ENCODE results near the gene KMT2C.
"Not testable (repeated sequence)": the region's sequence is repeated elsewhere in the genome, so short reads cannot be mapped to it uniquely, and the experiment has no call there.

KMT2C gene

DNA sequence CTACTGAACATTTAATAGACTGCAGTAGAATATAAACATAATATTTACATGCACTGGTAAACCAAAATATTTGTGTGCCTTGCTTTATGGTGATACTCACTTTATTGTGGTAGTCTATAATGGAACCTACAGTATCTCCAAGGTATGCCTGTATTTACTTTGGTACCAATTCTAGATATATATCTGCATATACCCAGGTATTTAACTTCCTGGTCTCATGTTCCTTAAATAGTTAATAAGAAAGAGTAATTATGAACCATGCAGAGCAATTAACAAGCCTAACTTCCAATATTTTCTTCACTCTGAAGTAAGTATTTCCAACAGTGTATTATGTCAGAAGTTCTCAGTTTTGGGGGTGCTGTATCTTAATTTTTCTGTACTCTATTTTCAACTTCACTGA lies 57.3 kb downstream of the KMT2C start:
- DNase-seq; intact Hi-C loops (cut with DNase I): not testable (repeated sequence)

DNA sequence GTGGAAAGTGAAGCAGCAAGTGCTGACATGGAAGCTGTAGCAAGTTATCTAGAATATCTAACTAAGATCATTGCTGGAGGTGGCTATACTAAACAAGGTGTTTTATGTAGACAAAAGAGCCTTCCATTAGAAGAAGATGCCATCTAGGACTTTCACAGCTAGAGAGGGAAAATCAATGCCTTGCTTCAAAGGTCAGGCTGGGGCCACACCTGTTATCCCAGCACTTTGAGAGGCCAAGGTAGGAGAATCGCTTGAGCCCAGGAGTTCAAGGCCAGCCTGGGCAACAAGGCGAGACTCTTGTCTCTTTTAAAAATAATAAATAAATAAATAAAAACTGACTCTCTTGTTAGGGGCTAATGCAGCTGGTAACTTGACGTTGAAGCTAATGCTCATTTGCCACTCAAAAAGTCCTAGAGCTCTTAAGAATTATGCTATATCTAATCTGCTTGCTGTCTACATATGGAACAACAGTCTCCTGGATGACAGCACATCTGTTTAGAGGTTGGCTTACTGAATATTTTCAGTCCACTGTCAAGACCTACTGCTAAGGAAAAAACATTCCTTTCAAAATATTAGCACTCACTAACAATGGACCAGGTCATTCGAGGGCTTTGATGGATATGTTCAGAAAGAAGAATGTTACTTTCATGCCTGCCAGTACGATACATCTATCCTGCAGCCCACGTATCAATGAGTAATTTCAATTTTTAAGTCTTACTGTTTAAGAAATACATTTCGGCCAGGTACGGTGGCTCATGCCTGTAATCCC lies 58.9 kb downstream of the KMT2C start:
- DNase-seq; intact Hi-C loops (cut with DNase I): not testable (repeated sequence)

DNA sequence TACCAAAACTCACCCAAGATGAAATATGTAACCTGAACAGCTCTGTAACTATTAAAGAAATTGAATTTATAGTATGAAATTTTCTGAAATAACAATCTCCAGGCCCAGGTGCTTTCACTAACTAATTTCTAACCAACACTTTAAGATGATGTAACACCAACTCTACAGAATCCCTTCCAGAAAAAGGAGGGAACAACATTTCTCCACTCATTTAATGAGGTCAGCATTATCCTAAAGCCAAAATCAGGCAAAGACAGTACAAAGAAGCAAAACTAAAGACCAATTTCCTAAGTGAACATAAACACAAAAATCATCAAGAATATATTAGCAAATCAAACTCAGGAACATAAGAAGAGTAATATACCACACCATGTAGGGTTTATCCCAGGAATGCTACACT lies 65.5 kb downstream of the KMT2C start:
- intact Hi-C loops (cut with DNase I), result no loop called here
- no peak for DNase-seq

DNA sequence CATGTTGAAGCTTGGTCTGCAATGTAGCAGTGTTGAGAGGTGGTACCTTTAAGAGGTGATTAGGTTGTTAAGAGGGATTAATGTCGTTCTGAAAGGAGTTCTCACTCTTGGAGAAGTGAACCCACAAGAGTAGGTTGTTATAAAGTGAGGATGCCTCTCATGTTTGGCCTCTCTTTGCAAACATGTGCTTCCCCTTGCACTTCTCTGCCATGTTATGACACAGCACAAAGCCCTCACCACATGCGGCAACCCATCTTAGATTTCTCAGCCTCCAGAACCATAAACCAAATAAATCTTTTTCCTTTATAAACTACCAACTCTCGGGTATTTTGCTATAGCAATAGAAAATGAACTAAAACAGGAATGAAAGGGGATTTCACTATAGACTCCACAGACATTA lies 66.3 kb downstream of the KMT2C start:
- intact Hi-C loops (cut with DNase I), result no loop called here
- no peak for DNase-seq

DNA sequence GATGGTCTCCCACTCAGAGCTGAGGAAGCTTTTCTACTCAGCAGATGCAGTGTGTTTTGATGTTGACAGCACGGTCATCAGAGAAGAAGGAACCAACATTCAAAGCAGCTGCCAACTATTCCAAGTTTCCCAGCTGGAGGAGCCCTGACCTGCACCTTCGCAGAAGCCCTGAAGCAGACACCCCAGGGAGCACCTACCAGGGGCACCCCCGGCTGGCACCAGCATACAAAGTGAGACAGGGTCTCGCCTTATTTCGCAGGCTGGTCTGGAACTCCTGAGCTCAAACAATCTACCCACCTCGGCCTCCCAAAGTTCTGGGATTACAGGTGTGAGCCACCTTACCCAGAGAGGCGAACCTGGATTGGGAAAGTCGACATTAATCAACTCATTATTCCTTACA lies 68.6 kb downstream of the KMT2C start:
- intact Hi-C loops (cut with DNase I), result no loop called here

DNA sequence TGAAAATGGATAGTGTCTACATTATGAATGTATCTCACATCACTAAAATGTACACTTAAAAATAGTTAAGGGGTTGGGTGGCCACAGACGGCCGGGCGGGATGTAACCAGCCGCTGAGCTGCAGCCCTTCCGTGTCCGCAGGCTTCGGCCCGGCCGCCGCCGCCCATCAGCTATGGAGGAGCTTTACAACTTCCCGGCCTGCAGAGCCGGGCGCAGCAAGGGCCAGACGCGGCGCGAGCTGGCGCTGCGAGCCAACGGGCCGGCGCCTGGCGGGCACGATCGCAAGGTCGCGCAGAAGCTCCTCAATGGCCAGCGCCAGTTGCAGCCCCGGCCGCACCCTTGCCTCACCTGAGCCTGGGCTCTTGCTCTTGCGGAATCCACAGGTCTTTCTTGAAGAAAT lies 69.1 kb downstream of the KMT2C start:
- DNase-seq, result peak in 8 of 42 donors; percentile 2 to 23 (median 13)
- intact Hi-C loops (cut with DNase I), result no loop called here

More for the DNA sequence above, 68.6 kb downstream of the KMT2C start:
- DNase-seq, result no peak

DNA sequence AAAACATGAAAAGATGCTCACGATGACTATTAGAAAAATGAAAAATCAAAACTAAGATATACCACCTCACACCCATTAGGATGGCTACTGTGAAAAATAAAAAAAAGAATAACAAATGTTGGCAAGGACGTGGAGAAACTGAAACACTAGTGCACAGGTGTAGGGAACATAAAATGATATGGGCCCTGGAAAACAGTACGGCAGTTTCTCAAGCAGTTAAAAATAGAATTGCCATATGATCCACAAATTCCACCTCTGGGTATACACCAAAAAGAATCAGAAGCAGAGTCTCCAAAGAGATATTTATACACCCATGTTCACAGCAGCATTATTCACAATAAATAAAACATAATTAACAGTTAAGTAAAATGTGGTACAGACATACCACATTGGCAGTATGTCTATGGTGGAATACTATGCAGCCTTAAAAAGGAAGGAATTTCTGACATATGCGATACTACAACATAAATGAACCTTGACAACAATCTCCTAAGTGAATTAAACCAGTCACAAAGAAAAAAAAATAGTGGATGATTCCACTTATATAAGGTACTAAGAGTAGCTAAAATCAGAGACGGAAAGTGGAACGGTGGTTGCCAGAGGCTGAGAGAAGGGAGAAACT lies 69.7 kb downstream of the KMT2C start:
- intact Hi-C loops (cut with DNase I), result no loop called here

DNA sequence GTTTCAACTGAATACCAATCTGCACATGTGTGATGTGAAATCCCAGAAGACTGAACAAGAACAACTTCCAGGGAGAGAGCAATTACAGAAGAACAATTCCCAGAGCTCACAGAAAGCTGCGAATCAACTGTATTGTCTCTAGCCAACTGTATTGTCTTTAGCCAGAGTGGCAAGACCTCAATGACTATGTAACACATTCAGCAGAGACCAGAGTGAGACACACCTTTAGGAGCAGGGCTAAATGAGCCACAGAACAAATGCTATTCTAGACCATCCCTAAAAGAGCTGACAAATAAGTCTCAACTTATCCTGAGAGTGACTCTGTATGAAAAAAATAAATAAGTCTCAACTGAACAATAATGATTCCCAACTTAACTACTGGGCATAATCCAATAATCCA lies 72.0 kb downstream of the KMT2C start:
- intact Hi-C loops (cut with DNase I), result no loop called here
- no peak for DNase-seq

More for the DNA sequence above, 69.7 kb downstream of the KMT2C start:
- DNase-seq, result no peak

DNA sequence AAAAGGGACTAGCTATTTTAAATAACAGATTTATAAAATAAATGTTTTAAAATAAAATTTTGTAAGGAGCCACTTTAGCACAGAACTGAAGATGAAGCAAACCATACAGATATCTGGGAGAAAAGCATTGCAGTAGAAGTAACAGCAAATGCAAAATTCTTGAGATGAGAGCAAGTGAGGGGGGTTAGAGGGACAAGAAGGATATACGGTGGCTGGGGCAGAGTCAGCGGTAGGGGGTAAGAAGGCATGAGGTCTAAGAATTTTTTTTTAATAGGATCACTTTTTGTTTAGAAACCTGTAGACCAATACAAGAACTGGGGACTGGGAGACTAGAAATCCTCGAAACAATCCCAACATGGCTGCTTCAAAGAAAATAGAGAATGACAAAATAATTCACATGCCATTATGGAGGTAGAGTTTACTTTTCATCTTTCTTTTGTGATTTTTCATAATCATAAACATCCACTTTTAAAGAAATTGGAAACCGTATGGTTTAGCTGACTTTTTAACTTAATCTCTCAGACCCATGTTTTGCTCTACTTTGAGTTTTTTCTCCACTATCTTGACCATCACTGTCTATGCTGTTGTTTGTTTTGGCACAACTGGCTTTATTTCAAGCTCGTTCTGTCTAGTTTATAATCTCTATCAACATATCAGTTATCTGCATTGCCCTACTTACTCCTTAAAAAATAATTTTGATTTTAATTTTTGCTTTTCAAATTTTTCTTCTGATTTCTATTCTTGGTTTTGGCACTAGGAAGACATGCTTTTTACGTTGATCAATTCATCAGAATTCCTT lies 73.5 kb downstream of the KMT2C start:
- intact Hi-C loops (cut with DNase I), result no loop called here
- no peak for DNase-seq

DNA sequence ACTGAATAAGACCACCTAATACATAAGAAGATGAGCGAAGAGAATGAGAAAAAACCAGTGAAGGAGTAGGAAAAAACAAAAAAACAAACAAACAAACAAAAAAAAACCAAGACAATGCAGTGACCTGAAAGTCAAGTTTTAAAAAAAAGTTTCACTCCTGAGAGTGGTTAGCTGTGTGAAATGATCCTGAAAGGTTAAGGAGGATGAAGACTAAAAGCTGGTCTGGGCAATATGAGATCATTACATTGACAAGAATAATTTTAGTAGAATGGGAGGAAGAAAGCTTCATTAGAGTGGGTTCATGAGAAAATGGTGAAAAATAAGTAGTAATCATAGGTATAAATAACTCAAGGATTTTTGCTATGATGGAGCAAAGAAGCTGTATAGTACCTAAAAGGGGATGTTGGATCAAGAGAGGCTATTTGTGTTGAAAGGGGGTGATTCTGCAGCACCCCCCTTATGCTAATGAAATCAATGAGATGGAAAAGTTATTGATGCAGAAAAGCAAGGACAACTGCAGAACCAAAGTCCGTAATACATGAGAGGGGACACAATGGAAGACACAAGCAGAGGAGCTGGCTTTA lies 80.2 kb downstream of the KMT2C start:
- no peak for DNase-seq
- intact Hi-C loops (cut with DNase I), result no loop called here

DNA sequence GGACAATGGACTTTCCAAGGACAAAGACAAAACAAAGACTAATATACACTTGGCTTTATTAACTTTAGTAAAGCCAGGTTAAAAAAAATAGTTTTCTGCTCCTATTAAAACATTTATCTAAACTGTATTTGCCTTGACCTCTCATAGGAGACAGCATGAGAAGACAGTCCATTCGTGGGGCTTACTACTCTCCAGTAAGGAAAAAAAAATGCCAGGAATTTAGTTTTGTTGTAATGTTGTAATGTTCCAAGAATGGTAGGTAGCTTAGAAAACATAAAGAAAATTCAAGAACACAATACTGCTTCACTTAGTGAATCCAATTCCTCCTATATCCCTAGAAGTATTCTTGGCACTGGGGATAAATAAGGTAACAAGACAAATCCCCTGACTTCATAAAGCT lies 81.7 kb downstream of the KMT2C start:
- intact Hi-C loops (cut with DNase I), result no loop called here

DNA sequence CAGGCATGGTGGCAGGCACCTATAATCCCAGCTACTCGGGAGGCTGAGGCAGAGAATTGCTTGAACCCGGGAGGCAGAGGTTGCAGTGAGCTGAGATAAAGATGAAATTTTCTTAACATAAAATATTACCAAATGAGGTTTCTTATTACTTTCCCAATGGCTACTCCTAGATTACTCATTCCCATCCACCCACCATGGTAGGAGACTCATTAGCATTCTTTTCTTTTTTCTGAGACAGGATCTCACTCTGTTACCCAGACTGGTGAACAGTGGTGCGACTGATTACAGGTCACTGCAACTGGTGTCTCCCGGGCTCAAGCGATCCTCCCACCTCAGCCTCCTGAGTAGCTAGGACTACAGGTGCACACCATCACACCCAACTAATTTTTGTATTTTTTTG lies 82.5 kb downstream of the KMT2C start:
- intact Hi-C loops (cut with DNase I); DNase-seq: not testable (repeated sequence)

More for the DNA sequence above, 81.7 kb downstream of the KMT2C start:
- no peak for DNase-seq

DNA sequence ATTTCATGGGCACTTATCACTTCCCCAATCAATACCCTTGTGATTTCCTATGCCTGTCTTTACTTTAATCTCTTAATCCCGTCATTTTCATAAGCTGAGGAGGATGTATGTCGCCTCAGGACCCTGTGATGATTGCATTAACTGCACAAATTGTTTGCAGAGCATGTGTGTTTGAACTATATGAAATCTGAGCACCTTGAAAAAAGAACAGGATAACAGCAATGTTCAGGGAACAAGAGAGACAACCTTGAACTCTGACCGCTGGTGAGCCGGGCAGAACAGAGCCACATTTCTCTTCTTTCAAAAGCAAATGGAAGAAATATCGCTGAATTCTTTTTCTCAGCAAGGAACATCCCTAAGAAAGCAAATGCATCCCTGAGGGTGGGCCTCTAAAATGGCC lies 84.1 kb downstream of the KMT2C start:
- not testable (repeated sequence) for DNase-seq

DNA sequence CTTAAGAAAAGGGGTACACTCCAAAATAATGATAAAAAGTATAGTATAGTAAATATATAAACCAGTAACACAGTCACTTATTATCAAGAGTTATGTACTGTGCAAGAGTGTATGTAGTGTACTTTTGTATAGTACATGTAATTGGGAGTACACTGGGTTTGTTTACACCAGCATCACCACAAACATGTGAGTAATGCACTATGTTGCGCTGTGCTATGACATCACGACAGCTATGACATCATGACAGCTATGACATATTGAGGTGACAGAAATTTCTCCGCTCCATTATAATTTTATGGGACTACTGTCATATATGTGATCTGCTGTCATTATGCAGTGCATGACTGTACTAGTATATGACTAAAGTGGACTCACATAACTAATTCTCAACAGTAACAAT lies 84.6 kb downstream of the KMT2C start:
- intact Hi-C loops (cut with DNase I), result no loop called here
- no peak for DNase-seq

More for the DNA sequence above, 84.1 kb downstream of the KMT2C start:
- intact Hi-C loops (cut with DNase I), result not testable (repeated sequence)

DNA sequence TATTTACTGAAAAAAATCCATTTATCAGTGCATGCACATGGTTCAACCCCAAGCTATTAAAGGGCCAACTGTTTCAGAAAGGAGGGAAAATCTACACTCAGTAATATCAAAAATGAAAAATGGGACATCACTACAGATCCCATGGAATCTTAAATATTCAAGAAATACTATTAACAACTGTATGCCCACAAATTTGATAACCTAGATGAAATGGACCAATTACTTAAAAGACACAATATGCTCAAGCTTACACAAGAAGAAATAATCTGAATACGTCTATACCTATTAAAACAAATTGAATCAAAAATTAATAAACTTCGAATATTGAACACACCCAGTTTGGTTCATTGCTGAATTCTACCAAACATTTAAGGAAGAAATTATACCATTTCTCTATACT lies 87.9 kb downstream of the KMT2C start:
- no peak for DNase-seq
- intact Hi-C loops (cut with DNase I), result no loop called here

DNA sequence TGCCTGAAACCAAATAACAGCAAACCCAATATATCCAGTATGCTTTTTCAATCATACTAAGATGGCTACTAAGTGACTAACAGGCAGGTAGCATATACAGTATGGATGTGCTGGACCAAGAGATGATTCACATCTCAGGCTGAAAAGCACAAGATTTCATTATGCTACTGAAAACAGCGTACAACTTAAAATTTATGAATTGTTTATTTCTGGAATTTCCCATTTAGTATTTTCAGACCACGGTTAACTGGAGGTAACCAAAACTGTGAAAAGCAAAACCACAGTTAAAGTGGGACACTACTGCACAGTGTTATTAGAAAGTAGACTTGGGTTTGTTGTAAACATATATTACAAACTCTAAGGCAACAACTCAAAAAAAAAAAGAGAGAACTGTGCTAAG lies 91.5 kb downstream of the KMT2C start:
- intact Hi-C loops (cut with DNase I), result no loop called here
- no peak for DNase-seq

DNA sequence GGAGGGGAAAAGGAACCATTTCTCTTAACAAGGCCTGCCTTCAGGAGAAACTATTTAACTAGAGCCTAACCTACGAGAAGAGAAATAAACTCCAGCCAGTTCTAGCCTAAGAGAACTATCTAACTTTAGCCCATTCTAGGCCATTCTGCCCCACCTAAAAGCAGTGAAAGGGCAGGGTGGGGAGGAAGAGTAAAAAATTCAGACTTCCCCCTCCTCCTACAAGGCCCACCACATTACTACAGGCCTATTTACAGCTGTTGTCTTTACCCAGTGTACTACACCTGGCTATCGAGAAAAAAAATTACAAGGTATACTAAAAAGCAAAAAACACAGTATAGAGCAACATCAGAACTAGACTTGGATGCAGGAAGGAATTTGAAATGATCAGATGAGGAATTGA lies 93.0 kb downstream of the KMT2C start:
- intact Hi-C loops (cut with DNase I), result no loop called here
- DNase-seq, result no peak

DNA sequence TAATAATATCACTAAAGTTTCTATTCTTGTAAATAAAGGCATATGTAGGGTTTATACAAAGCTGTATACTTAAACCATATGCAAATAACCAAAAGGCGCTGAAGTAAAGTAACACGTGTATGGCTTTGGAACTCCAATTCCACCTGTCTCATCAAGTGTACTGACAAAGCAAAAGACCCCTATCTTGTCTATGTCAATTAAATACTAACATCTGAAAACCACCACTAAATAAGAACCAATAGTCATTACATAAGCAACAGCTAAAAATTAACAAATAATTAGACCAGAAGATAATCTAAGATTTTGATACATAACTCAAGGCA lies 93.9 kb downstream of the KMT2C start:
- intact Hi-C loops (cut with DNase I), result no loop called here
- DNase-seq, result no peak

DNA sequence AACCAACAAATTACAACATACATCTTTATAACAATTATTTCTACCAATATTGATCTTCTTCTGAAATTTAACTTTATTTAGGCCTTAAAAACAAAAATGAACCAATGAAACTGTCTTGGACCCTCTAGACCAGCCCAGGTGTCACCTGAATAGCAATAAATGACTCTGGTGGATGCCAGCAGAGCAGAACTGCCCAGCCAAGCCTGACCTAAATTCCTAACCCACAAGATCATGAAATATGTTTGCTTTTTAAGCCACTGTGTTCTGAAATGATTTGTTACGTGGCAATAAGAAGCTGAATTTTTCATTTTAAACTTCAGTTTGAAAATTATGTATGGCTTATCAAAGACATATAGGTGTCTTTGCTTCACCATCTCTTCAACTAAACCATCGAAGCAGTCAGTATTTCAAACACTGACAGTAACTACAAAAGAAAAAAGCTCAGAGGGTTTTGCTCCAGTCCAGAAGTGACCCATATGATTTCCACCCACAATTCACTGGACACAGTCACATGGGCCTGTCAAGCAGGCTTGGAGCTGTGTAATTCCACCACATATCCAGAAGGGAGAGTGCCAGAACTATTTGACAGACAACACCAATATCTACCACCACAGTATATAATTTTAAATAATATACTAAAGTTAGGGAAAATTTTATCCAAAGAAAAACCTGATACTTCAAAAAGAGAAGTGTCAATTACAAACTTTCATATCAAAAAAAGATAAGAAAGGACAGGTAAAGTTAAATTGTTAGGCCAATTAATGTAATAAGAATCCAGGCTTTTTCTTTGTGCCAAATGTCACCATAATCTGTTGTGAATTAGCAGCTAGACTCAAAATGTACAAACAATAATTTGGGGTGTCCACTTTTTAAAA lies 94.5 kb downstream of the KMT2C start:
- intact Hi-C loops (cut with DNase I), result no loop called here
- DNase-seq, result peak in 24 of 42 donors; percentile 4 to 71 (median 41)

Measured in head of caudate nucleus (tissue), 42 donors.